Measurements from ENCODE around the gene ARL4D.

ARL4D gene

GRCh38 chr17:43430936-43431713, 32.3 kb downstream of the ARL4D start:
- DNase-seq, result no peak

GRCh38 chr17:43431714-43432523, 33.1 kb downstream of the ARL4D start:
- DNase-seq, result peak; percentile 9

GRCh38 chr17:43434902-43435319, 36.1 kb downstream of the ARL4D start:
- DNase-seq, result no peak

- DNase-seq, result no peak
These were observed 39.0 kb downstream of the ARL4D start for GRCh38 chr17:43437756-43438155.

GRCh38 chr17:43438626-43439025, 39.8 kb downstream of the ARL4D start:
- no peak for DNase-seq

GRCh38 chr17:43439041-43439440, 40.2 kb downstream of the ARL4D start:
- peak; percentile 18 for DNase-seq

- DNase-seq, result no peak
These were observed 43.9 kb downstream of the ARL4D start for GRCh38 chr17:43442711-43443110.

GRCh38 chr17:43443381-43443780, 44.6 kb downstream of the ARL4D start:
- no peak for DNase-seq

- no peak for DNase-seq
These were observed 45.6 kb downstream of the ARL4D start for GRCh38 chr17:43444223-43445008.

- DNase-seq, result no peak
These were observed 46.3 kb downstream of the ARL4D start for GRCh38 chr17:43445009-43445589.

- DNase-seq, result no peak
These were observed 48.0 kb downstream of the ARL4D start for GRCh38 chr17:43446773-43447172.

- no peak for DNase-seq
These were observed 50.1 kb downstream of the ARL4D start for GRCh38 chr17:43448720-43449469.

- DNase-seq, result no peak
These were observed 50.9 kb downstream of the ARL4D start for GRCh38 chr17:43449470-43450248.

Measured in NCI-H1092 treated with DMSO at 0.1 percent for 48 hours (cell line).